ENCODE results near the gene ASTN1. TPM values are rescaled to one million over a fixed set of nuclear protein-coding genes. Genes with fewer than 3 reads are reported as not detected.

Gene ASTN1
- total RNA-seq, 1 experiment from 2014 or later: 0.42 TPM

DNA sequence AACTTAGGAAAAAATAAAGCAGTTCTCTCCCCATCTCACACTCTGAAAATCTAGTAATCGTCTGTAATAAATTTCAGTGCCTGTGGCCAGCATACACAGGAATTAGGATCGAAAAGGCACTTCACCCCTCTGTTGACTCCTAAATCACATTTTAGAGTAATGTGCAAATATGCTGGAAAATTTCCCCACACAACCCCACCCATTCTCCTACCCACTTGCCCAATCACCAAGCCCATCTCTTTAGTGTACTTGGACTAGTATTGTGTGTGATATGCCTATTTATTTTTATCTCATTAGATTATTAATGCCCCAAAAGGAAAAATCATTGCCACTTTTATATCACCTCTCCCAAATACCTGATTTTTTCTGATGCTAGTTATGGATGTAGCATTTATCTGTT lies 323.3 kb downstream of the ASTN1 start:
- H3K9me2 ChIP-seq (ENCODE audit: insufficient read depth): no peaks in the 10 kb centered on the region
- ChIA-PET RAD21 (ENCODE audit: low non-redundant PET in 1 of 2, low total read pairs in 2 of 2, uncharacterized antibody in 2 of 2, unreplicated experiment in 2 of 2) (no interaction called here), CTCF (no interaction called here)

More for the DNA sequence above, 323.3 kb downstream of the ASTN1 start:
- ATAC-seq (no peak), DNase-seq (ENCODE audit: low read depth, low spot score) (no peak)
- BruUV-seq (replicated peaks): no TSS peak
- Histone ChIP-seq H3K27ac (ENCODE audit: low read depth, low read length) (no peak overlapping the region), H3K4me2 (ENCODE audit: low read length) (no peak overlapping the region), H3K4me3 (replicated peaks in 1 of 2; ENCODE audit: low read depth in 1 of 2, low read length in 2 of 2) (no peak overlapping the region), H3K79me2 (ENCODE audit: insufficient read depth, low read length) (no peaks in the 10 kb centered on the region), H3K27me3 (ENCODE audit: insufficient read depth, low read length) (peaks cover 9% of the 10 kb centered on the region), H4K20me1 (ENCODE audit: insufficient read depth) (no peaks in the 10 kb centered on the region), H3K4me1 (ENCODE audit: control insufficient read depth in 1 of 2, insufficient read depth in 2 of 2, low read length in 2 of 2) (no peaks in the 10 kb centered on the region), H3K36me3 (ENCODE audit: control insufficient read depth in 1 of 2, insufficient read depth in 2 of 2, low read length in 2 of 2) (no peaks in the 10 kb centered on the region), H2AFZ (ENCODE audit: low read depth, low read length, poor library complexity, severe bottlenecking) (no peak overlapping the region), H3K9me3 (ENCODE audit: control insufficient read depth in 1 of 2, insufficient read depth in 1 of 2, low read depth in 1 of 2, low read length in 2 of 2) (no peaks in the 10 kb centered on the region), H3K9ac (ENCODE audit: low read length) (no peak overlapping the region)
- intact Hi-C loops (cut with micrococcal nuclease): loop anchor here (5.0 to 10.0 kb wide), 2 partner anchors 1466 to 1694 kb away; no protein-coding TSS in a partner anchor
- POLR2A ChIA-PET: no interaction called here
- TF ChIP-seq ZNF274 (IDR thresholded peaks at IDR 0.05; ENCODE audit: low read depth, low read length) (no peak), RAD21 (IDR thresholded peaks at IDR 0.05; ENCODE audit: low read depth) (no peak), POLR2AphosphoS5 (IDR thresholded peaks at IDR 0.05; ENCODE audit: low read depth, low read length) (no peak), FOSL1 (IDR thresholded peaks at IDR 0.05; ENCODE audit: low read depth) (no peak), CBX3 (IDR thresholded peaks at IDR 0.05; ENCODE audit: low read depth) (no peak), ELF1 (IDR thresholded peaks at IDR 0.05; ENCODE audit: borderline replicate concordance, low read depth) (no peak), TCF7L2 (IDR thresholded peaks at IDR 0.05; ENCODE audit: borderline replicate concordance, extremely low read depth, insufficient read depth, insufficient read length) (no peak), JUND (IDR thresholded peaks at IDR 0.05) (no peak), SP1 (IDR thresholded peaks at IDR 0.05; ENCODE audit: low read depth) (no peak), CEBPB (IDR thresholded peaks at IDR 0.05; ENCODE audit: low read depth) (no peak), EZH2 (IDR thresholded peaks at IDR 0.05) (no peak), POLR2A (IDR thresholded peaks at IDR 0.05; ENCODE audit: borderline replicate concordance, extremely low read depth, insufficient read depth, insufficient read length) (no peak), ZFX (IDR thresholded peaks at IDR 0.05) (no peak)
- TF ChIP-seq, protein P1, sequence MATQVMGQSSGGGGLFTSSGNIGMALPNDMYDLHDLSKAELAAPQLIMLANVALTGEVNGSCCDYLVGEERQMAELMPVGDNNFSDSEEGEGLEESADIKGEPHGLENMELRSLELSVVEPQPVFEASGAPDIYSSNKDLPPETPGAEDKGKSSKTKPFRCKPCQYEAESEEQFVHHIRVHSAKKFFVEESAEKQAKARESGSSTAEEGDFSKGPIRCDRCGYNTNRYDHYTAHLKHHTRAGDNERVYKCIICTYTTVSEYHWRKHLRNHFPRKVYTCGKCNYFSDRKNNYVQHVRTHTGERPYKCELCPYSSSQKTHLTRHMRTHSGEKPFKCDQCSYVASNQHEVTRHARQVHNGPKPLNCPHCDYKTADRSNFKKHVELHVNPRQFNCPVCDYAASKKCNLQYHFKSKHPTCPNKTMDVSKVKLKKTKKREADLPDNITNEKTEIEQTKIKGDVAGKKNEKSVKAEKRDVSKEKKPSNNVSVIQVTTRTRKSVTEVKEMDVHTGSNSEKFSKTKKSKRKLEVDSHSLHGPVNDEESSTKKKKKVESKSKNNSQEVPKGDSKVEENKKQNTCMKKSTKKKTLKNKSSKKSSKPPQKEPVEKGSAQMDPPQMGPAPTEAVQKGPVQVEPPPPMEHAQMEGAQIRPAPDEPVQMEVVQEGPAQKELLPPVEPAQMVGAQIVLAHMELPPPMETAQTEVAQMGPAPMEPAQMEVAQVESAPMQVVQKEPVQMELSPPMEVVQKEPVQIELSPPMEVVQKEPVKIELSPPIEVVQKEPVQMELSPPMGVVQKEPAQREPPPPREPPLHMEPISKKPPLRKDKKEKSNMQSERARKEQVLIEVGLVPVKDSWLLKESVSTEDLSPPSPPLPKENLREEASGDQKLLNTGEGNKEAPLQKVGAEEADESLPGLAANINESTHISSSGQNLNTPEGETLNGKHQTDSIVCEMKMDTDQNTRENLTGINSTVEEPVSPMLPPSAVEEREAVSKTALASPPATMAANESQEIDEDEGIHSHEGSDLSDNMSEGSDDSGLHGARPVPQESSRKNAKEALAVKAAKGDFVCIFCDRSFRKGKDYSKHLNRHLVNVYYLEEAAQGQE (IDR thresholded peaks at IDR 0.05; ENCODE audit: low read depth): no peak
- TF ChIP-seq, protein P2, sequence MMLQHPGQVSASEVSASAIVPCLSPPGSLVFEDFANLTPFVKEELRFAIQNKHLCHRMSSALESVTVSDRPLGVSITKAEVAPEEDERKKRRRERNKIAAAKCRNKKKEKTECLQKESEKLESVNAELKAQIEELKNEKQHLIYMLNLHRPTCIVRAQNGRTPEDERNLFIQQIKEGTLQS (IDR thresholded peaks at IDR 0.05): no peak
- TF ChIP-seq, protein P3, sequence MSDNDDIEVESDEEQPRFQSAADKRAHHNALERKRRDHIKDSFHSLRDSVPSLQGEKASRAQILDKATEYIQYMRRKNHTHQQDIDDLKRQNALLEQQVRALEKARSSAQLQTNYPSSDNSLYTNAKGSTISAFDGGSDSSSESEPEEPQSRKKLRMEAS (IDR thresholded peaks at IDR 0.05): no peak
- TF ChIP-seq, protein P4, sequence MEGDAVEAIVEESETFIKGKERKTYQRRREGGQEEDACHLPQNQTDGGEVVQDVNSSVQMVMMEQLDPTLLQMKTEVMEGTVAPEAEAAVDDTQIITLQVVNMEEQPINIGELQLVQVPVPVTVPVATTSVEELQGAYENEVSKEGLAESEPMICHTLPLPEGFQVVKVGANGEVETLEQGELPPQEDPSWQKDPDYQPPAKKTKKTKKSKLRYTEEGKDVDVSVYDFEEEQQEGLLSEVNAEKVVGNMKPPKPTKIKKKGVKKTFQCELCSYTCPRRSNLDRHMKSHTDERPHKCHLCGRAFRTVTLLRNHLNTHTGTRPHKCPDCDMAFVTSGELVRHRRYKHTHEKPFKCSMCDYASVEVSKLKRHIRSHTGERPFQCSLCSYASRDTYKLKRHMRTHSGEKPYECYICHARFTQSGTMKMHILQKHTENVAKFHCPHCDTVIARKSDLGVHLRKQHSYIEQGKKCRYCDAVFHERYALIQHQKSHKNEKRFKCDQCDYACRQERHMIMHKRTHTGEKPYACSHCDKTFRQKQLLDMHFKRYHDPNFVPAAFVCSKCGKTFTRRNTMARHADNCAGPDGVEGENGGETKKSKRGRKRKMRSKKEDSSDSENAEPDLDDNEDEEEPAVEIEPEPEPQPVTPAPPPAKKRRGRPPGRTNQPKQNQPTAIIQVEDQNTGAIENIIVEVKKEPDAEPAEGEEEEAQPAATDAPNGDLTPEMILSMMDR (IDR thresholded peaks at IDR 0.05 in 2 of 3, conservative IDR thresholded peaks at IDR 0.05 in 1 of 3; ENCODE audit: borderline replicate concordance in 1 of 3, insufficient read depth in 1 of 3, low read depth in 2 of 3, low read length in 2 of 3): no peak

Data from HCT116 (cell line).